IPS-18a (cell line): Measurements from ENCODE around the gene TBC1D8.
A peak's percentile ranks its signal among the peaks of the same experiment; 100 is the strongest.

Source experiments
- H3K27ac ChIP-seq: one replicate; pipeline ENCODE4 v1.5.1; 2013; ENCODE audit warnings: low read length
- H3K27me3 ChIP-seq: one replicate; pipeline ENCODE4 v1.6.1; 2013; ENCODE audit warnings: mild to moderate bottlenecking, low read length; ENCODE audit not compliant: control insufficient read depth, insufficient read depth
- H3K36me3 ChIP-seq: one replicate; pipeline ENCODE4 v1.6.1; 2013; ENCODE audit warnings: low read depth, low read length; ENCODE audit not compliant: control insufficient read depth
- H3K4me1 ChIP-seq: one replicate; pipeline ENCODE4 v1.6.1; 2013; ENCODE audit warnings: low read depth, low read length; ENCODE audit not compliant: control insufficient read depth
- H3K4me3 ChIP-seq: one replicate; pipeline ENCODE4 v1.5.1; 2013; ENCODE audit warnings: low read length
- H3K9ac ChIP-seq: one replicate; pipeline ENCODE4 v1.6.1; 2013; ENCODE audit warnings: mild to moderate bottlenecking, low read length, moderate library complexity
- H3K9me3 ChIP-seq: one replicate; pipeline ENCODE4 v1.6.1; 2013; ENCODE audit warnings: low read depth, low read length; ENCODE audit not compliant: control insufficient read depth

TBC1D8 gene

GRCh38 chr2:101012054-101012705 lies 139.0 kb downstream of the TBC1D8 start:
- Histone ChIP-seq H3K4me1 (no peaks in the 10 kb centered on the region), H3K9ac (no peak overlapping the region), H3K27ac (no peak overlapping the region), H3K36me3 (peaks cover 26% of the 10 kb centered on the region), H3K9me3 (no peaks in the 10 kb centered on the region), H3K4me3 (no peak overlapping the region), H3K27me3 (no peaks in the 10 kb centered on the region)

GRCh38 chr2:101011152-101011551 lies 140.0 kb downstream of the TBC1D8 start:
- no peak overlapping the region for H3K4me3 ChIP-seq
- H3K27ac ChIP-seq: no peak overlapping the region
- peaks cover 36% of the 10 kb centered on the region for H3K36me3 ChIP-seq
- H3K27me3 ChIP-seq: no peaks in the 10 kb centered on the region
- H3K4me1 ChIP-seq: no peaks in the 10 kb centered on the region
- no peaks in the 10 kb centered on the region for H3K9me3 ChIP-seq
- H3K9ac ChIP-seq: no peak overlapping the region

- Histone ChIP-seq H3K9ac (no peak overlapping the region), H3K4me1 (peaks cover 8% of the 10 kb centered on the region), H3K27ac (no peak overlapping the region), H3K27me3 (no peaks in the 10 kb centered on the region), H3K4me3 (no peak overlapping the region), H3K36me3 (peaks cover 63% of the 10 kb centered on the region), H3K9me3 (no peaks in the 10 kb centered on the region)
Measured at GRCh38 chr2:101007415-101008345, 143.5 kb downstream of the TBC1D8 start.

- H3K4me3 ChIP-seq: no peak overlapping the region
- no peak overlapping the region for H3K27ac ChIP-seq
- peaks cover 3% of the 10 kb centered on the region for H3K27me3 ChIP-seq
- H3K4me1 ChIP-seq: peaks cover 8% of the 10 kb centered on the region
- H3K36me3 ChIP-seq: peaks cover 60% of the 10 kb centered on the region
- H3K9ac ChIP-seq: no peak overlapping the region
- H3K9me3 ChIP-seq: no peaks in the 10 kb centered on the region
Measured at GRCh38 chr2:101006065-101006715, 145.0 kb downstream of the TBC1D8 start.

GRCh38 chr2:101004620-101005325 lies 146.4 kb downstream of the TBC1D8 start:
- Histone ChIP-seq H3K27me3 (peaks cover 9% of the 10 kb centered on the region), H3K9me3 (no peaks in the 10 kb centered on the region), H3K36me3 (peaks cover 56% of the 10 kb centered on the region), H3K9ac (peak overlapping the region; percentile 98), H3K4me1 (peaks cover 8% of the 10 kb centered on the region), H3K4me3 (peak overlapping the region; percentile 96), H3K27ac (no peak overlapping the region)

GRCh38 chr2:101003278-101003775 lies 147.9 kb downstream of the TBC1D8 start:
- peak overlapping the region; percentile 98 for H3K9ac ChIP-seq
- H3K36me3 ChIP-seq: peaks cover 55% of the 10 kb centered on the region
- peaks cover 8% of the 10 kb centered on the region for H3K4me1 ChIP-seq

GRCh38 chr2:101002562-101003277 lies 148.5 kb downstream of the TBC1D8 start:
- Histone ChIP-seq H3K27ac (peak overlapping the region; percentile 86), H3K9ac (peak overlapping the region; percentile 98), H3K27me3 (peaks cover 9% of the 10 kb centered on the region), H3K9me3 (no peaks in the 10 kb centered on the region), H3K4me3 (peak overlapping the region; percentile 96), H3K4me1 (peaks cover 8% of the 10 kb centered on the region), H3K36me3 (peaks cover 49% of the 10 kb centered on the region)

More at GRCh38 chr2:101003278-101003775, 147.9 kb downstream of the TBC1D8 start:
- peak overlapping the region; percentile 96 for H3K4me3 ChIP-seq
- H3K27me3 ChIP-seq: peaks cover 9% of the 10 kb centered on the region
- no peaks in the 10 kb centered on the region for H3K9me3 ChIP-seq
- peak overlapping the region; percentile 86 for H3K27ac ChIP-seq

GRCh38 chr2:101001691-101002561 lies 149.3 kb downstream of the TBC1D8 start, which contains the start of gene RPL31:
RPL31 (plus strand) TSS chr2:101002289; CDS start chr2:101002702, 413 bp downstream.
- peaks cover 9% of the 10 kb centered on the region for H3K27me3 ChIP-seq
- peaks cover 8% of the 10 kb centered on the region for H3K4me1 ChIP-seq
- H3K9ac ChIP-seq: peak within 1 kb of the TSS; percentile 98
- no peaks in the 10 kb centered on the region for H3K9me3 ChIP-seq
- H3K4me3 ChIP-seq: peak within 1 kb of the TSS; percentile 96
- H3K36me3 ChIP-seq: peaks cover 41% of the 10 kb centered on the region
- peak within 1 kb of the TSS; percentile 86 for H3K27ac ChIP-seq

GRCh38 chr2:100999995-101000394 lies 151.2 kb downstream of the TBC1D8 start:
- Histone ChIP-seq H3K4me3 (no peak overlapping the region), H3K27me3 (peaks cover 9% of the 10 kb centered on the region), H3K4me1 (peaks cover 8% of the 10 kb centered on the region), H3K9me3 (no peaks in the 10 kb centered on the region), H3K36me3 (peaks cover 22% of the 10 kb centered on the region), H3K27ac (no peak overlapping the region), H3K9ac (no peak overlapping the region)

GRCh38 chr2:100998235-100998573 lies 153.0 kb downstream of the TBC1D8 start:
- Histone ChIP-seq H3K9ac (peak overlapping the region; percentile 3), H3K36me3 (peaks cover 4% of the 10 kb centered on the region), H3K27me3 (peaks cover 9% of the 10 kb centered on the region), H3K4me1 (no peaks in the 10 kb centered on the region), H3K27ac (no peak overlapping the region), H3K4me3 (no peak overlapping the region), H3K9me3 (no peaks in the 10 kb centered on the region)
